LNCaP clone FGC (cell line): Measurements from ENCODE around the gene SRGAP3.
A peak's percentile ranks its signal among the peaks of the same experiment; 100 is the strongest.

ENCODE experiments used
- DNase-seq: peaks from one replicate; pipeline ENCODE4 v3.0.0-alpha.2; 2011; ENCODE audit warnings: low read depth
- H3K4me3 ChIP-seq: 2 replicates; pipeline ENCODE4 v1.5.1; 2011; ENCODE audit warnings: mild to moderate bottlenecking, low read depth, low read length, control low read depth
- CTCF ChIP-seq: IDR thresholded peaks from 2 replicates; pipeline ENCODE4 v1.5.1; 2012; ENCODE audit warnings: mild to moderate bottlenecking; ENCODE audit not compliant: control insufficient read depth, insufficient read depth; ENCODE audit errors: extremely low read depth

The SRGAP3 gene

GRCh38 chr3:9021271-9022009 is 228.0 kb downstream of the SRGAP3 start:
- TF ChIP-seq CTCF, result no peak
- no peak overlapping the region for H3K4me3 ChIP-seq
- DNase-seq, result no peak

- no peak for DNase-seq
- no peak overlapping the region for H3K4me3 ChIP-seq
- TF ChIP-seq CTCF, result no peak
Measured at GRCh38 chr3:9020426-9020825, 229.0 kb downstream of the SRGAP3 start.

GRCh38 chr3:9019259-9019961 is 230.0 kb downstream of the SRGAP3 start:
- no peak for DNase-seq
- TF ChIP-seq CTCF, result no peak
- H3K4me3 ChIP-seq, result no peak overlapping the region

- no peak for DNase-seq
- TF ChIP-seq CTCF, result no peak
- no peak overlapping the region for H3K4me3 ChIP-seq
Measured at GRCh38 chr3:9015250-9015649, 234.2 kb downstream of the SRGAP3 start.

- TF ChIP-seq CTCF, result 0 out of 2 replicates have a peak, but pooled peaks have one; percentile 13
- H3K4me3 ChIP-seq, result no peak overlapping the region
- no peak for DNase-seq
Measured at GRCh38 chr3:9013782-9014563, 235.5 kb downstream of the SRGAP3 start.

GRCh38 chr3:9012521-9012920 is 236.9 kb downstream of the SRGAP3 start:
- no peak for TF ChIP-seq CTCF
- no peak overlapping the region for H3K4me3 ChIP-seq
- no peak for DNase-seq
